PC-9 (cell line): ENCODE results near the gene BCO1. TPM values are rescaled to one million over a fixed set of nuclear protein-coding genes. Genes with fewer than 3 reads are reported as not detected.

Source experiments
- BruUV-seq: library from RNA; stranded (reverse); fragments of 400-500 nt; replicated peaks from 2 replicates; lab custom pipeline; 2021; lab: Mats Ljungman, UMichigan
- CTCF ChIA-PET: fragments of 300-600 bp; sonication (Branson Sonifier 250); formaldehyde crosslinking; loops from one replicate; lab custom pipeline; 2022; ENCODE audit warnings: antibody characterized with exemption; lab: Charles Lee
- POLR2A ChIA-PET: fragments of 300-600 bp; sonication (Branson Sonifier 250); formaldehyde crosslinking; loops from one replicate; lab custom pipeline; 2022; ENCODE audit warnings: antibody characterized with exemption; ENCODE audit not compliant: unreplicated experiment; lab: Charles Lee
- DNase-seq, 2 experiments: peaks; one replicate each; pipeline versions ENCODE4 v3.0.0 to v3.0.0-alpha.2; 2015 to 2022; ENCODE audit warnings: mixed read lengths in 1 of 2
- H2AFZ ChIP-seq: fragments of 200-600 bp; sonication (generic); 2 replicates; pipeline ENCODE4 v1.8.1; 2017; ENCODE audit warnings: antibody characterized with exemption
- H3F3A ChIP-seq: fragments of 200-600 bp; sonication (generic); 2 replicates; pipeline ENCODE4 v1.8.1; 2017; ENCODE audit warnings: antibody characterized with exemption, mild to moderate bottlenecking, low read depth; ENCODE audit not compliant: insufficient read depth
- H3K27ac ChIP-seq: fragments of 200-600 bp; sonication (generic); 2 replicates; pipeline ENCODE4 v1.6.1; 2016; ENCODE audit warnings: mixed run types
- H3K27me3 ChIP-seq: fragments of 200-600 bp; sonication (generic); 2 replicates; pipeline ENCODE4 v1.6.1; 2016; ENCODE audit warnings: low read depth, mixed run types; ENCODE audit not compliant: insufficient read depth
- H3K36me3 ChIP-seq: fragments of 200-600 bp; sonication (generic); 2 replicates; pipeline ENCODE4 v1.6.1; 2016; ENCODE audit warnings: low read depth, mixed run types
- H3K4me1 ChIP-seq: fragments of 200-600 bp; sonication (generic); replicated peaks from 2 replicates; pipeline ENCODE4 v1.6.1; 2016; ENCODE audit warnings: mixed run types; ENCODE audit not compliant: insufficient read depth
- H3K4me2 ChIP-seq: fragments of 200-600 bp; sonication (generic); 2 replicates; pipeline ENCODE4 v1.6.1; 2017; ENCODE audit warnings: mixed run types
- H3K4me3 ChIP-seq: fragments of 200-600 bp; sonication (generic); 2 replicates; pipeline ENCODE4 v1.6.1; 2016; ENCODE audit warnings: mixed run types
- H3K79me2 ChIP-seq: fragments of 200-600 bp; sonication (generic); 2 replicates; pipeline ENCODE4 v1.6.1; 2017; ENCODE audit warnings: low read depth, mixed run types
- H3K9me2 ChIP-seq: fragments of 200-600 bp; sonication (generic); 2 replicates; pipeline ENCODE4 v1.8.1; 2017; ENCODE audit warnings: mild to moderate bottlenecking; ENCODE audit not compliant: insufficient read depth
- H3K9me3 ChIP-seq: fragments of 200-600 bp; sonication (generic); 2 replicates; pipeline ENCODE4 v1.8.1; 2016; ENCODE audit warnings: low read depth; ENCODE audit not compliant: insufficient read depth
- H4K20me1 ChIP-seq: fragments of 200-600 bp; sonication (generic); 2 replicates; pipeline ENCODE4 v1.8.1; 2017; ENCODE audit not compliant: insufficient read depth
- EZH2 ChIP-seq: fragments of 200-600 bp; sonication (generic); IDR thresholded peaks from 2 replicates; pipeline ENCODE4 v1.8.0; 2017; ENCODE audit warnings: antibody characterized with exemption, low read depth
- intact Hi-C: fragments of 100-400 bp; cut with micrococcal nuclease; formaldehyde crosslinking; loops from one replicate; pipeline ENCODE4 v1.10.0; 2022; ENCODE audit not compliant: unreplicated experiment
- total RNA-seq: library from RNA; stranded (reverse); gene quantifications from 2 replicates; pipeline ENCODE4 v1.2.3, GENCODE V29; 2021
- TF ChIP-seq, protein P1 (sequence below): fragments of 200-600 bp; sonication (generic); conservative IDR thresholded peaks from 2 replicates; pipeline ENCODE4 v1.6.1; 2017; ENCODE audit warnings: mixed run types, antibody characterized with exemption, mild to moderate bottlenecking, moderate library complexity

The BCO1 gene
- total RNA-seq, 1 experiment from 2014 or later, result 1.4 TPM

DNA sequence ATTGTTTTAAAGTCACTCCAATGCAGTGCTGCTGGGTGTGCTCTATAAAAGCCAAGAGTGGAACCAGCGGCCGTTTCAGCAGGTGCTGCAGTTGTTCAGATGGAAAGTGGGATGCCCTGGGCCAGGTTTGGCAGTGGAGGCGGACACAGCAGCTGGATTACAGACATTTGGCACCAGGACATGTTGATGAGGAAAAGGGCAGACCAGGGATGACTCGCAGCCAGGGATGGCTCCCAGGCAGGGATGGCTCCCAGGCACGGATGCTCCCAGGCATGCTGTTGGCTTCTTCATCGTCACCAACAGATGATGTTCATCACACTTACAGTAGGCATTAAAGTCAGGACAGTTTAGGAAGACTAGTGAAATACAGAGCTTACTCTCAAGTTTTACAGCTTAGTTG lies 86.3 kb downstream of the BCO1 start:
- Histone ChIP-seq H3K4me1 (no peaks in the 10 kb centered on the region), H3K4me3 (no peak overlapping the region), H3K27ac (no peak overlapping the region), H3K79me2 (peaks cover 57% of the 10 kb centered on the region), H3K4me2 (no peak overlapping the region), H3K9me2 (peaks cover 3% of the 10 kb centered on the region; the same call in 1 of the 2 replicates), H2AFZ (no peak overlapping the region), H3F3A (peaks cover 3% of the 10 kb centered on the region; the same call in 1 of the 2 replicates), H3K36me3 (no peaks in the 10 kb centered on the region), H3K9me3 (no peaks in the 10 kb centered on the region), H3K27me3 (no peaks in the 10 kb centered on the region), H4K20me1 (peaks cover 12% of the 10 kb centered on the region; the same call in 1 of the 2 replicates)
- ChIA-PET POLR2A (no interaction called here), CTCF (no interaction called here)
- intact Hi-C loops, result no loop called here
- TF ChIP-seq, protein P1, sequence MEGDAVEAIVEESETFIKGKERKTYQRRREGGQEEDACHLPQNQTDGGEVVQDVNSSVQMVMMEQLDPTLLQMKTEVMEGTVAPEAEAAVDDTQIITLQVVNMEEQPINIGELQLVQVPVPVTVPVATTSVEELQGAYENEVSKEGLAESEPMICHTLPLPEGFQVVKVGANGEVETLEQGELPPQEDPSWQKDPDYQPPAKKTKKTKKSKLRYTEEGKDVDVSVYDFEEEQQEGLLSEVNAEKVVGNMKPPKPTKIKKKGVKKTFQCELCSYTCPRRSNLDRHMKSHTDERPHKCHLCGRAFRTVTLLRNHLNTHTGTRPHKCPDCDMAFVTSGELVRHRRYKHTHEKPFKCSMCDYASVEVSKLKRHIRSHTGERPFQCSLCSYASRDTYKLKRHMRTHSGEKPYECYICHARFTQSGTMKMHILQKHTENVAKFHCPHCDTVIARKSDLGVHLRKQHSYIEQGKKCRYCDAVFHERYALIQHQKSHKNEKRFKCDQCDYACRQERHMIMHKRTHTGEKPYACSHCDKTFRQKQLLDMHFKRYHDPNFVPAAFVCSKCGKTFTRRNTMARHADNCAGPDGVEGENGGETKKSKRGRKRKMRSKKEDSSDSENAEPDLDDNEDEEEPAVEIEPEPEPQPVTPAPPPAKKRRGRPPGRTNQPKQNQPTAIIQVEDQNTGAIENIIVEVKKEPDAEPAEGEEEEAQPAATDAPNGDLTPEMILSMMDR, result no peak
- TF ChIP-seq EZH2, result no peak
- BruUV-seq, result no TSS peak
- DNase-seq, result no peak

GRCh38 chr16:81327011-81327410 lies 88.5 kb downstream of the BCO1 start:
- Histone ChIP-seq H3K9me2 (no peaks in the 10 kb centered on the region), H3K4me1 (no peaks in the 10 kb centered on the region), H3K27ac (no peak overlapping the region), H3K9me3 (no peaks in the 10 kb centered on the region), H3K36me3 (no peaks in the 10 kb centered on the region), H4K20me1 (peaks cover 3% of the 10 kb centered on the region; the same call in 1 of the 2 replicates), H3K27me3 (no peaks in the 10 kb centered on the region), H3K4me3 (no peak overlapping the region), H3K79me2 (peaks cover 48% of the 10 kb centered on the region), H2AFZ (no peak overlapping the region), H3K4me2 (no peak overlapping the region), H3F3A (peaks cover 3% of the 10 kb centered on the region; the same call in 1 of the 2 replicates)
- POLR2A ChIA-PET, result no interaction called here
- no peak for DNase-seq
- CTCF ChIA-PET, result no interaction called here
- TF ChIP-seq, protein P1, result no peak
- no peak for TF ChIP-seq EZH2
- intact Hi-C loops, result no loop called here
- BruUV-seq, result no TSS peak

GRCh38 chr16:81327447-81328196 lies 89.1 kb downstream of the BCO1 start:
- Histone ChIP-seq H4K20me1 (peaks cover 3% of the 10 kb centered on the region; the same call in 1 of the 2 replicates), H3K27me3 (no peaks in the 10 kb centered on the region), H3K27ac (no peak overlapping the region), H3K9me2 (no peaks in the 10 kb centered on the region), H3K79me2 (peaks cover 42% of the 10 kb centered on the region), H3F3A (peaks cover 3% of the 10 kb centered on the region; the same call in 1 of the 2 replicates), H3K4me3 (no peak overlapping the region), H3K9me3 (no peaks in the 10 kb centered on the region), H2AFZ (no peak overlapping the region), H3K36me3 (no peaks in the 10 kb centered on the region), H3K4me1 (no peaks in the 10 kb centered on the region), H3K4me2 (no peak overlapping the region)
- intact Hi-C loops, result no loop called here
- ChIA-PET POLR2A (no interaction called here), CTCF (interaction anchor here (0.5 kb wide), 2 partner anchors 121 to 292 kb away, joined by 6 read pairs; partner anchors contain the start of gene ATMIN)
- TF ChIP-seq, protein P1, result no peak
- no peak for TF ChIP-seq EZH2
- no peak for DNase-seq
- no TSS peak for BruUV-seq
